IPS-18a (cell line): ENCODE results near the gene INHBC.

ENCODE experiments used
- H3K27ac ChIP-seq: one replicate; pipeline ENCODE4 v1.5.1; 2013; ENCODE audit warnings: low read length
- H3K27me3 ChIP-seq: one replicate; pipeline ENCODE4 v1.6.1; 2013; ENCODE audit warnings: mild to moderate bottlenecking, low read length; ENCODE audit not compliant: control insufficient read depth, insufficient read depth
- H3K36me3 ChIP-seq: one replicate; pipeline ENCODE4 v1.6.1; 2013; ENCODE audit warnings: low read depth, low read length; ENCODE audit not compliant: control insufficient read depth
- H3K4me1 ChIP-seq: one replicate; pipeline ENCODE4 v1.6.1; 2013; ENCODE audit warnings: low read depth, low read length; ENCODE audit not compliant: control insufficient read depth
- H3K4me3 ChIP-seq: one replicate; pipeline ENCODE4 v1.5.1; 2013; ENCODE audit warnings: low read length
- H3K9ac ChIP-seq: one replicate; pipeline ENCODE4 v1.6.1; 2013; ENCODE audit warnings: mild to moderate bottlenecking, low read length, moderate library complexity
- H3K9me3 ChIP-seq: one replicate; pipeline ENCODE4 v1.6.1; 2013; ENCODE audit warnings: low read depth, low read length; ENCODE audit not compliant: control insufficient read depth

The INHBC gene

DNA sequence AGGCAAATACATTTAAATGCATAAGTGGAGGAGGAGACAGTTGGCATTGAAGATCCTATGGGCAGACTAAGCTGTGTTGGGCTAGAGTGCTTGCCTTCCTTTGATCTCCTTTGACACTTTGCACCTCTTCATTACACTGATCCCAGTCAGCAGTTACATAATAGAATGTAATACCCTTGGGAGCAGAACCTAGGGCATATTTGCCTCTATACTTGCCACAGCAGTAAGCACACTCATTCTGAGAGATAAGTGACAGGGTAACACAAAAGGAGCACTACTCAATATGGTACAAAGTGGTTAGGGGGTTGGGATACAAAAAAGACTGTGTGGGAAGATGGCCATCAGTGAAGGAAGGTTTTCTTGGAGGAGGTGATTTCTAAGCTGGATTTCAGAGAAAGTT, 62.2 kb downstream of the INHBC start:
- Histone ChIP-seq H3K4me3 (no peak overlapping the region), H3K9ac (no peak overlapping the region), H3K27ac (no peak overlapping the region), H3K36me3 (peaks cover 59% of the 10 kb centered on the region), H3K27me3 (no peaks in the 10 kb centered on the region), H3K4me1 (no peaks in the 10 kb centered on the region), H3K9me3 (no peaks in the 10 kb centered on the region)

DNA sequence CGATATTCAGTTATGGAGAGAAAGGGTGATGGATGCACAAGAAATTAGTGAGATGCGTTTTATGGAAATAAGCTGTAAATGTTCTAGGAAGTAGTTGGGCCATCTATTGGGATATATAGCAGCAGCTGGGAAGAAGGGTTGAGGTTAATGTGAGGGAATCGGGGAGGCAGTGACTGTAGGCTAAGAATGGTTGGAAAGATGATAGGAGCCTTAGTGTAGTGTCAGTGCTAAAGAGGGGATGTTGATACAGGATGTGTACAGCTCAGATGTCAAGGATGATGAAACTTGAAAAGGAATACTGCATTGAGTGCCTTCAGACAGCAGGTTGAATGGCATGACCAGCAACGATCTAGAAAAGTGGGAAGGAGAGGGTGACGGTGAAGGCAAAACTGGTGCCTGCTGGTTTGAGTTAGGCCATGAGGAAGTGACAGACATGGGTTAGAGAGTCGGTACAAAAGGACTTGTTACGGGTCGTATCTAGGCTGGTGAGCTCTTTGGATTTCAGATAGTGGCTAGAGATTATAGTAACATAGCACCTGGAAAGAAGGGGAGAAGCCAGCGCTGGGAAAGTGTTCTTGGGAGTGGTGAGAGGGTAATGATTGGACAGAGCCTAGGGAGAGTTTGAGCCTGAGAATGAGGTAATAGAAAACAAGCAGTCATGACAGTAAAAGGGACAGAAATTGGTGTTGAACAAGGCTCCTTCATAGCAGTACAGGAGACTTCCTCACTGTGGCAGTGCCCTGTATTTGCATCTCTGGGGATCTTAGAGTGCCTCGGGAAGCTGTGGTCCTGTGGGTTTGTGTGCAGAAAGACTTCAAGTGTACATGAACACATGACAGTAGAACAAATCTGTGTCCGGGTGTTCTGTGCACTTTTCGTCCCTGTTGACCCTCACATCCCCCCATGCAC, 62.9 kb downstream of the INHBC start:
- Histone ChIP-seq H3K4me3 (no peak overlapping the region), H3K9me3 (no peaks in the 10 kb centered on the region), H3K4me1 (no peaks in the 10 kb centered on the region), H3K27me3 (no peaks in the 10 kb centered on the region), H3K27ac (no peak overlapping the region), H3K36me3 (peaks cover 61% of the 10 kb centered on the region), H3K9ac (no peak overlapping the region)

DNA sequence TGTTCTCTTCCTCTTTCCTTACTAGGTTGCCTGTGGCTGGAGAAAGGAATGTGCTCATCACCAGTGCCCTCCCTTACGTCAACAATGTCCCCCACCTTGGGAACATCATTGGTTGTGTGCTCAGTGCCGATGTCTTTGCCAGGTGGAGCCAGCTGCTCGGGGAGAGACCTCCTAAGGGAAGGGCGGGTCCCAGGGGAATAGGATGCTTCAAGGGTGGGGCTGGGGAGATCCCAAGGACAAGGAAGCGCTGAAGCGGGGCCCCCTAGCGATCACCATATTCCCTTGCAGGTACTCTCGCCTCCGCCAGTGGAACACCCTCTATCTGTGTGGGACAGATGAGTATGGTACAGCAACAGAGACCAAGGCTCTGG, 63.5 kb downstream of the INHBC start:
- Histone ChIP-seq H3K4me3 (no peak overlapping the region), H3K4me1 (no peaks in the 10 kb centered on the region), H3K36me3 (peaks cover 59% of the 10 kb centered on the region), H3K9me3 (no peaks in the 10 kb centered on the region), H3K27ac (no peak overlapping the region), H3K27me3 (no peaks in the 10 kb centered on the region), H3K9ac (no peak overlapping the region)

DNA sequence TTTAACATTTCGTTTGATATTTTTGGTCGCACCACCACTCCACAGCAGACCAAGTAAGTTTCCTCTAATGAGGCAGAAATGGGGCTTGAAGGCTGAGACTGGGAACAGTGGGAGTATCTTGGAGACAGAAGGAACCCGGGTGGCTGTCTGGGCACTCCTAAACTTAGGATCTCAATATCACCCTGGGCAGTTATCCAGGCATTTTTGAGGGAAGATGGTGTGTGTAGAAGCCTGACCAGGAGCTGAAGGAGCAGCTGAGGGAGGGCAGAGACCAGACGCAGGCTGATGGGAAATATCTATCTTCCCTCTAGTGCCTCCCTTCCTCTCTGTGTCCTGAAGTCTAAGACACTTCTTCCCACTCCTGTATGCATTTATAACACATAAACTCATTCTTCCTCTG, 64.0 kb downstream of the INHBC start:
- no peaks in the 10 kb centered on the region for H3K4me1 ChIP-seq
- no peak overlapping the region for H3K9ac ChIP-seq
- no peak overlapping the region for H3K4me3 ChIP-seq
- no peaks in the 10 kb centered on the region for H3K27me3 ChIP-seq
- H3K27ac ChIP-seq = no peak overlapping the region
- no peaks in the 10 kb centered on the region for H3K9me3 ChIP-seq
- peaks cover 61% of the 10 kb centered on the region for H3K36me3 ChIP-seq

DNA sequence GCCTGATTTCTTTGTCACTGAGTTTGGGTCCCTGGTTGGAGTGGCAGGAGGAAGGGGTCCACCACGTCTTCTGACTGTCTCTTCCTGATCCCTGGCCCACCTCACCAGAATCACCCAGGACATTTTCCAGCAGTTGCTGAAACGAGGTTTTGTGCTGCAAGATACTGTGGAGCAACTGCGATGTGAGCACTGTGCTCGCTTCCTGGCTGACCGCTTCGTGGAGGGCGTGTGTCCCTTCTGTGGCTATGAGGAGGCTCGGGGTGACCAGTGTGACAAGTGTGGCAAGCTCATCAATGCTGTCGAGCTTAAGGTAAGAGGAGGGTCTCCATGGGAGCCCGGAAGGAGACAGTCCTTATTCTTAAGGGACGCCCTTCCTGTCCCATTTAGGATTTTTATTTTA, 65.6 kb downstream of the INHBC start:
- Histone ChIP-seq H3K36me3 (peaks cover 75% of the 10 kb centered on the region), H3K9me3 (no peaks in the 10 kb centered on the region), H3K27ac (no peak overlapping the region), H3K27me3 (no peaks in the 10 kb centered on the region), H3K4me3 (no peak overlapping the region), H3K4me1 (no peaks in the 10 kb centered on the region), H3K9ac (no peak overlapping the region)
